Measurements from ENCODE around the gene PTPRT. TPM values are rescaled to one million over a fixed set of nuclear protein-coding genes. Genes with fewer than 3 reads are reported as not detected.

The PTPRT gene
- total RNA-seq, 1 experiment from 2014 or later, result not detected

- intact Hi-C loops (cut with micrococcal nuclease; ENCODE audit: unreplicated experiment) (no loop called here), in situ Hi-C loops (cut with HindIII; ENCODE audit: low pct_unique_long_range_greater_than_20kb, low sequenced_read_pairs) (no loop called here)
- Histone ChIP-seq H3K9me3 (ENCODE audit: control insufficient read depth, insufficient read depth, low read depth, low read length) (no peaks in the 10 kb centered on the region), H3K27me3 (ENCODE audit: control insufficient read depth, insufficient read depth, low read length) (peaks cover 5% of the 10 kb centered on the region; the same call in 1 of the 2 replicates), H3K27ac (ENCODE audit: low read length) (no peak overlapping the region), H3K4me1 (ENCODE audit: control insufficient read depth, insufficient read depth, low read length) (no peaks in the 10 kb centered on the region), H3K36me3 (ENCODE audit: control insufficient read depth, insufficient read depth, low read length) (no peaks in the 10 kb centered on the region), H3K4me3 (ENCODE audit: low read depth in 2 of 2, low read length in 2 of 2) (no peak overlapping the region)
- ATAC-seq (no peak), DNase-seq (ENCODE audit: low read depth, low spot score) (no peak)
- POLR2A ChIA-PET, result no interaction called here
- TF ChIP-seq SIN3A (IDR thresholded peaks at IDR 0.05; ENCODE audit: borderline replicate concordance, insufficient read depth, low read depth, low read length), result no peak
- TF ChIP-seq, protein P1, sequence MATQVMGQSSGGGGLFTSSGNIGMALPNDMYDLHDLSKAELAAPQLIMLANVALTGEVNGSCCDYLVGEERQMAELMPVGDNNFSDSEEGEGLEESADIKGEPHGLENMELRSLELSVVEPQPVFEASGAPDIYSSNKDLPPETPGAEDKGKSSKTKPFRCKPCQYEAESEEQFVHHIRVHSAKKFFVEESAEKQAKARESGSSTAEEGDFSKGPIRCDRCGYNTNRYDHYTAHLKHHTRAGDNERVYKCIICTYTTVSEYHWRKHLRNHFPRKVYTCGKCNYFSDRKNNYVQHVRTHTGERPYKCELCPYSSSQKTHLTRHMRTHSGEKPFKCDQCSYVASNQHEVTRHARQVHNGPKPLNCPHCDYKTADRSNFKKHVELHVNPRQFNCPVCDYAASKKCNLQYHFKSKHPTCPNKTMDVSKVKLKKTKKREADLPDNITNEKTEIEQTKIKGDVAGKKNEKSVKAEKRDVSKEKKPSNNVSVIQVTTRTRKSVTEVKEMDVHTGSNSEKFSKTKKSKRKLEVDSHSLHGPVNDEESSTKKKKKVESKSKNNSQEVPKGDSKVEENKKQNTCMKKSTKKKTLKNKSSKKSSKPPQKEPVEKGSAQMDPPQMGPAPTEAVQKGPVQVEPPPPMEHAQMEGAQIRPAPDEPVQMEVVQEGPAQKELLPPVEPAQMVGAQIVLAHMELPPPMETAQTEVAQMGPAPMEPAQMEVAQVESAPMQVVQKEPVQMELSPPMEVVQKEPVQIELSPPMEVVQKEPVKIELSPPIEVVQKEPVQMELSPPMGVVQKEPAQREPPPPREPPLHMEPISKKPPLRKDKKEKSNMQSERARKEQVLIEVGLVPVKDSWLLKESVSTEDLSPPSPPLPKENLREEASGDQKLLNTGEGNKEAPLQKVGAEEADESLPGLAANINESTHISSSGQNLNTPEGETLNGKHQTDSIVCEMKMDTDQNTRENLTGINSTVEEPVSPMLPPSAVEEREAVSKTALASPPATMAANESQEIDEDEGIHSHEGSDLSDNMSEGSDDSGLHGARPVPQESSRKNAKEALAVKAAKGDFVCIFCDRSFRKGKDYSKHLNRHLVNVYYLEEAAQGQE (IDR thresholded peaks at IDR 0.05; ENCODE audit: insufficient read depth in 1 of 2, low read depth in 2 of 2, low read length in 1 of 2), result no peak
- TF ChIP-seq CTCF (IDR thresholded peaks at IDR 0.05), result no peak
- no peak for TF ChIP-seq TCF7L2 (IDR thresholded peaks at IDR 0.05; ENCODE audit: low read depth, low read length)
- TF ChIP-seq POLR2AphosphoS5 (IDR thresholded peaks at IDR 0.05; ENCODE audit: low read depth, low read length), result no peak
- CTCF ChIA-PET, result no interaction called here
- no TSS peak for BruUV-seq (replicated peaks)
Observed at GRCh38 chr20:43238266-43238665, 48.6 kb upstream of the PTPRT start.

DNA sequence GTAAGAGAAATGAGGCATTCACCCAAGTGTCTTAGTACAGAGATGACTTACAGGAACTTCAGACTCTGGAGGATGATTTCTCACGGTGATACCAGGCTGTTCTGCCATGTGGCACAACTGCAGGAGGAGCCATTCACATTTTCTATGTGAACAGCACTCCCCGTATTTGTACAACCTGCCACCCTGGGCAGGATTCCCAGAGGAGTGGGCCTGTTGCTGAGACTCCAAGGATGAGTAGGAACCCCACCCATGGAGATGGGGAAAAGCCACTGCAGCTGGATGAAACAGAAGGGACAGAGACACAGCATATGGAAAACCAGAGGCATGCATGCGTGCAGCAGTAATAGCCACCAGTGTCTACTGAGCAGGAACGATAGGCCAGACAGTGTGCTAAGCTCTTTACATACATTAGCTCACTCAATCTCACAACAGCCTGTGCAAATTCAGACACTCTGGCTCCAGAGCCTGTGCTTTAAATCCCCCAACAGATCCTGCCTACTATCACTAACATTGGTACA is 48.0 kb upstream of the PTPRT start:
- TF ChIP-seq CTCF (IDR thresholded peaks at IDR 0.05) (no peak), TCF7L2 (IDR thresholded peaks at IDR 0.05; ENCODE audit: low read depth, low read length) (no peak), SIN3A (IDR thresholded peaks at IDR 0.05; ENCODE audit: borderline replicate concordance, insufficient read depth, low read depth, low read length) (no peak), POLR2AphosphoS5 (IDR thresholded peaks at IDR 0.05; ENCODE audit: low read depth, low read length) (no peak)
- TF ChIP-seq, protein P1 (IDR thresholded peaks at IDR 0.05; ENCODE audit: insufficient read depth in 1 of 2, low read depth in 2 of 2, low read length in 1 of 2), result no peak
- in situ Hi-C loops (cut with HindIII; ENCODE audit: low pct_unique_long_range_greater_than_20kb, low sequenced_read_pairs) (no loop called here), intact Hi-C loops (cut with micrococcal nuclease; ENCODE audit: unreplicated experiment) (no loop called here)
- POLR2A ChIA-PET, result no interaction called here
- H3K9me3 ChIP-seq (ENCODE audit: control insufficient read depth, insufficient read depth, low read depth, low read length), result no peaks in the 10 kb centered on the region
- peaks cover 5% of the 10 kb centered on the region; the same call in 1 of the 2 replicates for H3K27me3 ChIP-seq (ENCODE audit: control insufficient read depth, insufficient read depth, low read length)
- no peaks in the 10 kb centered on the region for H3K36me3 ChIP-seq (ENCODE audit: control insufficient read depth, insufficient read depth, low read length)
- no TSS peak for BruUV-seq (replicated peaks)
- no peak overlapping the region for H3K4me3 ChIP-seq (ENCODE audit: low read depth in 2 of 2, low read length in 2 of 2)
- ATAC-seq (no peak), DNase-seq (ENCODE audit: low read depth, low spot score) (no peak)
- H3K27ac ChIP-seq (ENCODE audit: low read length), result no peak overlapping the region
- CTCF ChIA-PET, result no interaction called here
- H3K4me1 ChIP-seq (ENCODE audit: control insufficient read depth, insufficient read depth, low read length), result no peaks in the 10 kb centered on the region

All from Panc1 (cell line).